Upper lobe of left lung (tissue), 6 donors: ENCODE data around the gene ANKRD31. TPM values are rescaled to one million over a fixed set of nuclear protein-coding genes. Genes with fewer than 3 reads are reported as not detected.

Experiments
- ATAC-seq, 2 donors: fragments of 200-7000 bp; cut with Tn5 transposase; one replicate each; pipeline ENCODE4 v1.9.1; 2022; ENCODE audit warnings: mild to moderate bottlenecking in 2 of 2, moderate library complexity in 2 of 2; ENCODE audit not compliant: low FRiP score in 2 of 2
- DNase-seq, 2 donors: peaks; one replicate each; pipeline ENCODE4 v3.0.0-alpha.2; 2019 to 2020
- H3K27ac ChIP-seq, 4 donors: fragments of 200-600 bp; sonication (generic); one replicate each; pipeline ENCODE4 v1.5.1; 2016 to 2019
- H3K27me3 ChIP-seq, 4 donors: fragments of 200-600 bp; sonication (generic); one replicate each; pipeline ENCODE4 v1.5.1; 2017 to 2019
- H3K36me3 ChIP-seq, 4 donors: fragments of 200-600 bp; sonication (generic); one replicate each; pipeline ENCODE4 v1.5.1; 2016 to 2019
- H3K4me1 ChIP-seq, 4 donors: fragments of 200-600 bp; sonication (generic); one replicate each; pipeline ENCODE4 v1.5.1; 2018 to 2019
- H3K4me3 ChIP-seq, 4 donors: fragments of 200-600 bp; sonication (generic); one replicate each; pipeline ENCODE4 v1.5.1; 2017 to 2019; ENCODE audit warnings: mild to moderate bottlenecking in 2 of 4, moderate library complexity in 1 of 4
- H3K9me3 ChIP-seq, 4 donors: fragments of 200-600 bp; sonication (generic); one replicate each; pipeline ENCODE4 v1.5.1; 2018 to 2019
- CTCF ChIP-seq, 6 experiments: fragments of 450-650 bp in 4 of 6; fragments of 200-600 bp in 2 of 6; sonication (generic) in 2 of 6; IDR thresholded peaks; one replicate each; pipeline ENCODE4 v1.5.1; 2016 to 2019; ENCODE audit warnings: antibody characterized with exemption in 6 of 6
- EP300 ChIP-seq, 4 donors: sonication (generic); formaldehyde crosslinking; IDR thresholded peaks; one replicate each; pipeline ENCODE4 v1.5.1; 2017; ENCODE audit warnings: antibody characterized with exemption in 4 of 4, control low read depth in 2 of 4
- POLR2A ChIP-seq, 4 donors: fragments of 450-650 bp; IDR thresholded peaks; one replicate each; pipeline ENCODE4 v1.5.1; 2016 to 2017; ENCODE audit warnings: antibody characterized with exemption in 4 of 4, mild to moderate bottlenecking in 2 of 4
- POLR2AphosphoS5 ChIP-seq, 2 donors: sonication (generic); formaldehyde crosslinking; IDR thresholded peaks; one replicate each; pipeline ENCODE4 v1.5.1; 2017; ENCODE audit warnings: antibody characterized with exemption in 2 of 2
- WGBS, 2 donors: methylation state at CpG; one replicate each; pipeline ENCODE4 v1.1.5; 2017 to 2018; 5-methylcytosine and 5-hydroxymethylcytosine counted together
- total RNA-seq, 6 donors: library from RNA; depleted of rRNA in 4 of 6; stranded (reverse); fragments of >200 nt in 4 of 6; gene quantifications; one replicate each; pipeline versions ENCODE4 v1.1.0 to v1.2.1, GENCODE V29; 2016 to 2021
- donor health status: DM: no; HTN: no; CAD: no; lungs with moderate emphysema.
- donor health status: DM: no; HTN: yes; CAD: no; lungs with severe emphysema.

Gene ANKRD31
- total RNA-seq, 6 donors from 2014 or later: under 0.01 to 0.17 (median 0.11) TPM; not detected in 2

GRCh38 chr5:75051217-75051751 is 185.4 kb downstream of the ANKRD31 start:
- 64 to 76% methylated on average over 6 to 7 of the region's 7 CpGs for WGBS, 2 donors
- DNase-seq (no peak), ATAC-seq (no peak)
- Histone ChIP-seq H3K27me3 (peaks cover 0 to 8% (median 0%) of the 10 kb centered on the region in 4 donors), H3K36me3 (no peaks in the 10 kb centered on the region), H3K4me1 (peaks cover 9 to 40% (median 16%) of the 10 kb centered on the region in 4 donors), H3K9me3 (no peaks in the 10 kb centered on the region), H3K4me3 (no peak overlapping the region), H3K27ac (no peak overlapping the region)
- no peak for TF ChIP-seq EP300 (IDR thresholded peaks at IDR 0.05)
- no peak for TF ChIP-seq CTCF (IDR thresholded peaks at IDR 0.05)
- no peak for TF ChIP-seq POLR2AphosphoS5 (IDR thresholded peaks at IDR 0.05)

DNA sequence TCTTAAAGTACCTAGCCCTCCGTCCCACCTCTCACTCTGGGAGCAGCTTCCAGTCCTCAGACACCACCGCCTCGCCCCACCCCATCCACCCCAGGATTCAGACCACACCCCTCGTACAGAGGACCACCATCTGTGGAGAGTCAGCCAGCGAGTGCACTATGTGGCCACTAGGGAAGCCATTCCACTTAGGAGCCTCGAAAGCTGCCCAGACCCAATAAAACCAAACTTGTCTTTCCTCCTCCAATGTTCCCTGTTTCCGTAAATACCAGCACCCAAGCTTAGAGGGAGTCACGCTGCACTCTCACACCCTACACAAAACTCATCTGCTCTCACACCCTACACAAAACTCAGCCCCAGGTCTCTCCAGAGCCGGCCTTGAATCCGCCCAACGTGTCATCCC is 186.3 kb downstream of the ANKRD31 start:
- no peak overlapping the region for H3K4me3 ChIP-seq
- peaks cover 9 to 41% (median 16%) of the 10 kb centered on the region in 4 donors for H3K4me1 ChIP-seq
- no peak for TF ChIP-seq POLR2AphosphoS5 (IDR thresholded peaks at IDR 0.05)
- TF ChIP-seq CTCF (IDR thresholded peaks at IDR 0.05): no peak
- no peak for TF ChIP-seq EP300 (IDR thresholded peaks at IDR 0.05)
- TF ChIP-seq POLR2A (IDR thresholded peaks at IDR 0.05): no peak
- H3K27me3 ChIP-seq: peaks cover 0 to 8% (median 0%) of the 10 kb centered on the region in 4 donors
- no peak for DNase-seq
- ATAC-seq: peak in 1 of 2 donors; percentile 45
- no peaks in the 10 kb centered on the region for H3K9me3 ChIP-seq
- H3K27ac ChIP-seq: no peak overlapping the region
- no peaks in the 10 kb centered on the region for H3K36me3 ChIP-seq
- WGBS, 2 donors: 86 to 90% methylated on average over 11 of the region's 11 CpGs

- peaks cover 0 to 8% (median 0%) of the 10 kb centered on the region in 4 donors for H3K27me3 ChIP-seq
- WGBS, 2 donors: 60 to 71% methylated on average over 9 to 11 of the region's 11 CpGs
- no peak overlapping the region for H3K27ac ChIP-seq
- no peak for TF ChIP-seq POLR2A (IDR thresholded peaks at IDR 0.05)
- TF ChIP-seq EP300 (IDR thresholded peaks at IDR 0.05): no peak
- peak; percentile 55 to 77 (median 64) for TF ChIP-seq CTCF (IDR thresholded peaks at IDR 0.05)
- no peaks in the 10 kb centered on the region for H3K9me3 ChIP-seq
- H3K4me3 ChIP-seq: no peak overlapping the region
- no peaks in the 10 kb centered on the region for H3K36me3 ChIP-seq
- DNase-seq (peak in 1 of 2 donors; percentile 66), ATAC-seq (peak; percentile 43 to 73)
- peaks cover 9 to 41% (median 16%) of the 10 kb centered on the region in 4 donors for H3K4me1 ChIP-seq
Measured at GRCh38 chr5:75049456-75050351, 187.0 kb downstream of the ANKRD31 start.

GRCh38 chr5:75048457-75048953 is 188.2 kb downstream of the ANKRD31 start:
- Histone ChIP-seq H3K27ac (no peak overlapping the region), H3K27me3 (peaks cover 0 to 7% (median 0%) of the 10 kb centered on the region in 4 donors), H3K9me3 (no peaks in the 10 kb centered on the region), H3K36me3 (no peaks in the 10 kb centered on the region), H3K4me1 (peaks cover 9 to 31% (median 11%) of the 10 kb centered on the region in 4 donors), H3K4me3 (no peak overlapping the region)
- DNase-seq (no peak), ATAC-seq (peak in 1 of 2 donors; percentile 32)
- TF ChIP-seq POLR2A (IDR thresholded peaks at IDR 0.05) (no peak), EP300 (IDR thresholded peaks at IDR 0.05) (no peak), POLR2AphosphoS5 (IDR thresholded peaks at IDR 0.05) (no peak), CTCF (IDR thresholded peaks at IDR 0.05) (no peak)
- WGBS, 2 donors: 73 to 77% methylated on average over 7 of the region's 7 CpGs
